GM12891 (cell line): ENCODE results near the gene DNAJC25.

Experiments
- DNase-seq: peaks from one replicate; pipeline ENCODE4 v3.0.0; 2011; ENCODE audit warnings: low spot score; ENCODE audit not compliant: insufficient read length
- FAIRE-seq: peaks from 2 replicates; lab custom pipeline; 2011; peaks lifted over from hg19 to GRCh38; lab: Jason Lieb, UNC
- PAX5 ChIP-seq: IDR thresholded peaks from 2 replicates; pipeline ENCODE4 v1.6.1; 2011; ENCODE audit warnings: low read length, moderate library complexity, mild to moderate bottlenecking; ENCODE audit not compliant: insufficient read depth, severe bottlenecking
- POLR2A ChIP-seq: IDR thresholded peaks from 2 replicates; pipeline ENCODE4 v1.6.1; 2011; ENCODE audit warnings: low read depth, low read length, control low read depth
- POLR2AphosphoS5 ChIP-seq: IDR thresholded peaks from 2 replicates; pipeline ENCODE4 v1.6.1; 2011; ENCODE audit warnings: low read depth, low read length, control low read depth
- POU2F2 ChIP-seq: IDR thresholded peaks from 2 replicates; pipeline ENCODE4 v1.6.1; 2011; ENCODE audit warnings: low read depth, mild to moderate bottlenecking, control low read depth, low read length, moderate library complexity
- SPI1 ChIP-seq: IDR thresholded peaks from 2 replicates; pipeline ENCODE4 v1.6.1; 2011; ENCODE audit warnings: low read depth, low read length, control low read depth
- TAF1 ChIP-seq: IDR thresholded peaks from 2 replicates; pipeline ENCODE4 v1.6.1; 2011; ENCODE audit warnings: low read depth, low read length, control low read depth

DNAJC25 gene

GRCh38 chr9:111696796-111697195 lies 65.7 kb downstream of the DNAJC25 start:
- DNase-seq (no peak), FAIRE-seq (no peak)
- no peak for TF ChIP-seq TAF1
- no peak for TF ChIP-seq POU2F2
- no peak for TF ChIP-seq SPI1
- no peak for TF ChIP-seq PAX5
- no peak for TF ChIP-seq POLR2AphosphoS5
- no peak for TF ChIP-seq POLR2A

DNA sequence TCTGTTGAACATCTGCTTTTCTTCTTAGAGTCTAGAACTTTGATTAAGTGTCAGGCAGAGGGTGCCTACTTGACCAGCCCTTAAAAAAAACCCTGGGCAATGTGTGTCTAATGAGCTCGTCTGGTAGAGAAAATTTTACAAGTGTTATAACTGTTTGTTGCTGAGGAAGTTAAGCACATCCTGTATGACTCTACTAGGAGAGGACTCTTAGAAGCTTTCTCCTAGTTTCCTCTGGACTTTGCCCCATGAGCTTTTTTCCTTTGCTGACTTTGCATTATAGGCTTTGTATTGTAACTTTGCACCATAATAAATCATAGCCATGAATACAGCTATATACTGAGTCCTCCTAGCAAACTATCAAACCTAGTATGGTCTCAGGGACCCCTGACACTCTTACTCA lies 69.6 kb downstream of the DNAJC25 start:
- DNase-seq: no peak
- FAIRE-seq: no peak
- no peak for TF ChIP-seq POLR2AphosphoS5
- TF ChIP-seq SPI1: no peak
- TF ChIP-seq POU2F2: no peak
- no peak for TF ChIP-seq TAF1
- no peak for TF ChIP-seq POLR2A
- no peak for TF ChIP-seq PAX5
